Raji (cell line): ENCODE data around the gene FAM161B.

Source experiments
- POLR2A ChIP-seq: IDR thresholded peaks from 2 replicates; pipeline ENCODE4 v1.6.1; 2011; ENCODE audit warnings: low read depth, low read length, control low read depth; ENCODE audit not compliant: insufficient read depth

FAM161B gene

GRCh38 chr14:73955674-73956073 is 5.8 kb upstream of the FAM161B start:
- TF ChIP-seq POLR2A: no peak

GRCh38 chr14:73953731-73954130 is 3.8 kb upstream of the FAM161B start:
- TF ChIP-seq POLR2A: no peak

GRCh38 chr14:73945159-73945670 is 4.7 kb downstream of the FAM161B start:
- TF ChIP-seq POLR2A: no peak

- no peak for TF ChIP-seq POLR2A
Observed at GRCh38 chr14:73944432-73945158, 5.3 kb downstream of the FAM161B start.

GRCh38 chr14:73943083-73943482 is 6.8 kb downstream of the FAM161B start:
- no peak for TF ChIP-seq POLR2A

- TF ChIP-seq POLR2A: no peak
Observed at GRCh38 chr14:73942180-73942579, 7.7 kb downstream of the FAM161B start.

GRCh38 chr14:73937012-73937411 is 12.9 kb downstream of the FAM161B start:
- no peak for TF ChIP-seq POLR2A

- TF ChIP-seq POLR2A: no peak
Observed at GRCh38 chr14:73936548-73936947, 13.3 kb downstream of the FAM161B start.

GRCh38 chr14:73935666-73936065 is 14.2 kb downstream of the FAM161B start:
- TF ChIP-seq POLR2A: no peak

GRCh38 chr14:73924337-73924736 is 25.6 kb downstream of the FAM161B start:
- no peak for TF ChIP-seq POLR2A

- no peak for TF ChIP-seq POLR2A
Observed at GRCh38 chr14:73916324-73916723, 33.6 kb downstream of the FAM161B start.

- no peak for TF ChIP-seq POLR2A
Observed at GRCh38 chr14:73913256-73913655, 36.6 kb downstream of the FAM161B start.

- TF ChIP-seq POLR2A: no peak
Observed at GRCh38 chr14:73909681-73910080, 40.2 kb downstream of the FAM161B start.

GRCh38 chr14:73903028-73903427 is 46.9 kb downstream of the FAM161B start:
- no peak for TF ChIP-seq POLR2A

GRCh38 chr14:73896521-73896920 is 53.4 kb downstream of the FAM161B start:
- no peak for TF ChIP-seq POLR2A

GRCh38 chr14:73895939-73896338 is 54.0 kb downstream of the FAM161B start:
- TF ChIP-seq POLR2A: no peak

- TF ChIP-seq POLR2A: no peak
Observed at GRCh38 chr14:73889376-73889775, 60.5 kb downstream of the FAM161B start.
